ENCODE results near the gene GPA33. TPM values are rescaled to one million over a fixed set of nuclear protein-coding genes. Genes with fewer than 3 reads are reported as not detected.

The GPA33 gene
- polyA plus RNA-seq, 2 of the 4 experiments (the other 2 are of a cell fraction), result not detected

DNA sequence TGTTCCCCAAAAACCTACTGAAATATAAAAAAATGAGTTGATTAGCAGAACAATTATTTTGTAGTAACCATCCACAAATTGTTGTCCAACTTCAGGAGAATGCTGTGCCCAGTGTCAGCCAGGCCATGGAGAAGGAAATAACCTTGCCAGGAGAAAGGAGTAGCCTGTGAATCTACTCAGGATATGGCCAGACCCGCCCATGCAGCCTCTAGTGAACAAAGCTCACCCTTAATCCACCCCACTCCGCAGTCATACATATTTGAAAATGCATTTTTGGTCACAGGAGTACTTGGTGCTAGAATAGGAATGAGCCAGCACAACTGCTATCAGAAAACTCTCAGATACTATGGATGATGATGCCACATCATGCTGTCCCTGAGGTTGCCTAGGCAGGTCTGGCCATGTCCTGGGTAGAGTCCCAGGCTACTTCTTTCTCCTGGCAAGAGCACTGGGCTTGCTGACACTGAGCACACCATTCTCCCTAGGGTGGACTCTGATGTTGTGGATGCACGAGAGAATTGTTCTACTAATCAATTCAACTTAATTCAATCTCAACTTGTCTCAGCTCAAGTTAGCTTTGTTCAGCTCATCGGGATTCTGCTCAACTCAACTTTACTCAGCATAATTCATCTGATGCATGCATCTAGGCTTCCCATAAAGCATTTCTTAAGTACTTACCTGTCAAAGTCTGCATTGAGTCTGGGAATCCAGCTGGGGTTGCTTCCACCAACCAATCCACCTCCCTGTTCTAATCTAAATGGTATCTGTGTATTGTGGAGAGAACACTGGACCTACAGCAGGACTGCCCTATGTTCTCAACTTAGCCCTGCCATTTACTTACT is 21.9 kb upstream of the GPA33 start (continued):
- TF ChIP-seq ZFP36 (IDR thresholded peaks at IDR 0.05; ENCODE audit: borderline replicate concordance, partially characterized antibody) (no peak), NFE2L2 (conservative IDR thresholded peaks at IDR 0.05; ENCODE audit: low read length) (no peak), HES2 (IDR thresholded peaks at IDR 0.05) (no peak), MYC (IDR thresholded peaks at IDR 0.05; ENCODE audit: borderline replicate concordance, low read length) (no peak), RARB (CRISPR knock-in tag; IDR thresholded peaks at IDR 0.05) (no peak), KDM5A (IDR thresholded peaks at IDR 0.05) (no peak), RFX5 (IDR thresholded peaks at IDR 0.05) (no peak), HDAC2 (IDR thresholded peaks at IDR 0.05) (no peak)

DNA sequence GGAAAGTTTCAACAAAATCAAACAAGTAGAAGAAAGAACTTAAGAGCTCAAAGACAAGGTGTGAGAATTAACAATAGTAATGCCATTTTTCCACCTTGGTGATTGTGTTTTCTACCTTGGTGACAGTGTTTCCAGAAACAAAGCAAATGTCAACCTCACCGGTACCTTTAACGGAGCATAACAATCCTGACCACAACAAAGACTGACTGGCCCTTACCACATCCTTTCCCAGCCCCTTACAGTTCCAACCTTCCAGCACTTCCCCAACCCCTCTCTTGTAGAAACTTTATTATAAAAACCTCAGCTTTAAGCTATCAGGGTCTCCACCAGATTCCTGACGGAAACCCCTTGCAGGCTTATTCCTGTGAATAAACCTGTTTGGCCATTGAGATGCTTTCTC is 20.4 kb upstream of the GPA33 start:
- Histone ChIP-seq H3K9me3 (no peaks in the 10 kb centered on the region), H3K4me3 (no peak overlapping the region), H3K4me2 (no peak overlapping the region), H3K4me1 (0 out of 3 replicates have a peak, but pooled peaks cover 3% of the 10 kb centered on the region), H3K27ac (no peak overlapping the region)
- ATAC-seq, result no peak
- DNase-seq (ENCODE audit: low read depth in 1 of 2, low spot score in 1 of 2), result no peak
- FAIRE-seq, result no peak
- ChIA-PET CTCF (no interaction called here), POLR2A (no interaction called here)
- WGBS (ENCODE audit: missing lambda C conversion rate), result 84% methylated on average over 3 of the region's 3 CpGs
- no peak for TF ChIP-seq ZC3H11A (IDR thresholded peaks at IDR 0.05)
- TF ChIP-seq TFCP2L1 (CRISPR knock-in tag; IDR thresholded peaks at IDR 0.05), result no peak
- TF ChIP-seq GATA3 (IDR thresholded peaks at IDR 0.05; ENCODE audit: borderline replicate concordance), result no peak
- no peak for TF ChIP-seq HEYL (CRISPR knock-in tag; IDR thresholded peaks at IDR 0.05)
- TF ChIP-seq, protein P1, sequence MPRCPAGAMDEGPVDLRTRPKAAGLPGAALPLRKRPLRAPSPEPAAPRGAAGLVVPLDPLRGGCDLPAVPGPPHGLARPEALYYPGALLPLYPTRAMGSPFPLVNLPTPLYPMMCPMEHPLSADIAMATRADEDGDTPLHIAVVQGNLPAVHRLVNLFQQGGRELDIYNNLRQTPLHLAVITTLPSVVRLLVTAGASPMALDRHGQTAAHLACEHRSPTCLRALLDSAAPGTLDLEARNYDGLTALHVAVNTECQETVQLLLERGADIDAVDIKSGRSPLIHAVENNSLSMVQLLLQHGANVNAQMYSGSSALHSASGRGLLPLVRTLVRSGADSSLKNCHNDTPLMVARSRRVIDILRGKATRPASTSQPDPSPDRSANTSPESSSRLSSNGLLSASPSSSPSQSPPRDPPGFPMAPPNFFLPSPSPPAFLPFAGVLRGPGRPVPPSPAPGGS (IDR thresholded peaks at IDR 0.05), result no peak
- TF ChIP-seq RCOR1 (IDR thresholded peaks at IDR 0.05; ENCODE audit: low read depth, low read length), result no peak
- no peak for TF ChIP-seq EHF (CRISPR knock-in tag; IDR thresholded peaks at IDR 0.05)
- no peak for TF ChIP-seq SMC3 (IDR thresholded peaks at IDR 0.05)
- no peak for TF ChIP-seq HES2 (IDR thresholded peaks at IDR 0.05)
- TF ChIP-seq RARB (CRISPR knock-in tag; IDR thresholded peaks at IDR 0.05), result no peak

GRCh38 chr1:167109125-167109524 is 18.9 kb upstream of the GPA33 start:
- TF ChIP-seq RCOR1 (IDR thresholded peaks at IDR 0.05; ENCODE audit: low read depth, low read length), result no peak
- TF ChIP-seq PHF8 (IDR thresholded peaks at IDR 0.05; ENCODE audit: borderline replicate concordance, low read depth), result no peak
- no peak for TF ChIP-seq GATA3 (IDR thresholded peaks at IDR 0.05; ENCODE audit: borderline replicate concordance)
- no peak for TF ChIP-seq POLR2AphosphoS2 (conservative IDR thresholded peaks at IDR 0.05; ENCODE audit: low read length)
- no peak for TF ChIP-seq BHLHE40 (IDR thresholded peaks at IDR 0.05; ENCODE audit: low read depth, low read length)
- no peak for TF ChIP-seq HEYL (CRISPR knock-in tag; IDR thresholded peaks at IDR 0.05)
- TF ChIP-seq NPAS2 (CRISPR knock-in tag; IDR thresholded peaks at IDR 0.05; ENCODE audit: borderline replicate concordance), result no peak
- TF ChIP-seq TFCP2L1 (CRISPR knock-in tag; IDR thresholded peaks at IDR 0.05), result no peak
- no peak for TF ChIP-seq ZSCAN20 (CRISPR knock-in tag; IDR thresholded peaks at IDR 0.05)
- TF ChIP-seq, protein P2, sequence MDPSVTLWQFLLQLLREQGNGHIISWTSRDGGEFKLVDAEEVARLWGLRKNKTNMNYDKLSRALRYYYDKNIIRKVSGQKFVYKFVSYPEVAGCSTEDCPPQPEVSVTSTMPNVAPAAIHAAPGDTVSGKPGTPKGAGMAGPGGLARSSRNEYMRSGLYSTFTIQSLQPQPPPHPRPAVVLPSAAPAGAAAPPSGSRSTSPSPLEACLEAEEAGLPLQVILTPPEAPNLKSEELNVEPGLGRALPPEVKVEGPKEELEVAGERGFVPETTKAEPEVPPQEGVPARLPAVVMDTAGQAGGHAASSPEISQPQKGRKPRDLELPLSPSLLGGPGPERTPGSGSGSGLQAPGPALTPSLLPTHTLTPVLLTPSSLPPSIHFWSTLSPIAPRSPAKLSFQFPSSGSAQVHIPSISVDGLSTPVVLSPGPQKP (IDR thresholded peaks at IDR 0.05; ENCODE audit: low read depth, low read length), result no peak
- no peak for TF ChIP-seq ZFP36 (IDR thresholded peaks at IDR 0.05; ENCODE audit: borderline replicate concordance, partially characterized antibody)
- TF ChIP-seq EHF (CRISPR knock-in tag; IDR thresholded peaks at IDR 0.05), result no peak
- TF ChIP-seq TP53 (CRISPR knock-in tag; IDR thresholded peaks at IDR 0.05), result no peak
- no peak for TF ChIP-seq EHMT2 (IDR thresholded peaks at IDR 0.05; ENCODE audit: low read depth)
- TF ChIP-seq RFX5 (IDR thresholded peaks at IDR 0.05), result no peak
- TF ChIP-seq, protein P3, sequence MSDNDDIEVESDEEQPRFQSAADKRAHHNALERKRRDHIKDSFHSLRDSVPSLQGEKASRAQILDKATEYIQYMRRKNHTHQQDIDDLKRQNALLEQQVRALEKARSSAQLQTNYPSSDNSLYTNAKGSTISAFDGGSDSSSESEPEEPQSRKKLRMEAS (IDR thresholded peaks at IDR 0.05), result no peak
- no peak for TF ChIP-seq EP300 (IDR thresholded peaks at IDR 0.05)
- TF ChIP-seq SREBF2 (IDR thresholded peaks at IDR 0.05), result no peak
- no peak for TF ChIP-seq RAD21 (conservative IDR thresholded peaks at IDR 0.05 in 1 of 2, IDR thresholded peaks at IDR 0.05 in 1 of 2)
- TF ChIP-seq HOXB13 (CRISPR knock-in tag; IDR thresholded peaks at IDR 0.05; ENCODE audit: low read depth), result no peak
- ATAC-seq (no peak), DNase-seq (ENCODE audit: low read depth in 1 of 2, low spot score in 1 of 2) (no peak), FAIRE-seq (no peak)
- 5% methylated on average over 2 of the region's 2 CpGs for WGBS (ENCODE audit: missing lambda C conversion rate)
- ChIA-PET CTCF (interaction anchor here (0.7 to 1.5 kb wide), 3 partner anchors 11 to 30 kb away, joined by 3 to 4 read pairs (median 4); no protein-coding TSS in a partner anchor), POLR2A (no interaction called here)
- Histone ChIP-seq H3K9me3 (no peaks in the 10 kb centered on the region), H3K27ac (no peak overlapping the region), H3K4me2 (no peak overlapping the region), H3K4me1 (0 out of 3 replicates have a peak, but pooled peaks cover 6% of the 10 kb centered on the region), H3K4me3 (no peak overlapping the region)
